ENCODE results near the gene ANKRD39.

ANKRD39 gene

GRCh38 chr2:96826546-96827278 lies 31.1 kb downstream of the ANKRD39 start:
- DNase-seq (ENCODE audit: low read depth in 2 of 2): no peak

GRCh38 chr2:96825057-96825456 lies 32.8 kb downstream of the ANKRD39 start:
- no peak for DNase-seq (ENCODE audit: low read depth in 2 of 2)

- no peak for DNase-seq (ENCODE audit: low read depth in 2 of 2)
Observed at GRCh38 chr2:96824079-96824870, 33.5 kb downstream of the ANKRD39 start.

- no peak for DNase-seq (ENCODE audit: low read depth in 2 of 2)
Observed at GRCh38 chr2:96823198-96823597, 34.6 kb downstream of the ANKRD39 start.

GRCh38 chr2:96822786-96823185 lies 35.0 kb downstream of the ANKRD39 start:
- no peak for DNase-seq (ENCODE audit: low read depth in 2 of 2)

GRCh38 chr2:96821113-96821675 lies 36.6 kb downstream of the ANKRD39 start:
- DNase-seq (ENCODE audit: low read depth in 2 of 2): no peak

- DNase-seq (ENCODE audit: low read depth in 2 of 2): no peak
Observed at GRCh38 chr2:96819876-96820511, 37.8 kb downstream of the ANKRD39 start.

- no peak for DNase-seq (ENCODE audit: low read depth in 2 of 2)
Observed at GRCh38 chr2:96819128-96819875, 38.5 kb downstream of the ANKRD39 start.

- no peak for DNase-seq (ENCODE audit: low read depth in 2 of 2)
Observed at GRCh38 chr2:96817882-96818281, 39.9 kb downstream of the ANKRD39 start.

- DNase-seq (ENCODE audit: low read depth in 2 of 2): no peak
Observed at GRCh38 chr2:96816836-96817702, 40.7 kb downstream of the ANKRD39 start.

GRCh38 chr2:96816127-96816835 lies 41.5 kb downstream of the ANKRD39 start, which contains the start of gene CNNM3:
CNNM3 (plus strand) TSS chr2:96816268; CDS start chr2:96816278, 10 bp downstream.
- peak; percentile 95 for DNase-seq (ENCODE audit: low read depth in 2 of 2)

GRCh38 chr2:96815326-96816126 lies 42.3 kb downstream of the ANKRD39 start:
- peak in 1 of 2 donors; percentile 12 for DNase-seq (ENCODE audit: low read depth in 2 of 2)

- no peak for DNase-seq (ENCODE audit: low read depth in 2 of 2)
Observed at GRCh38 chr2:96813656-96814055, 44.2 kb downstream of the ANKRD39 start.

- DNase-seq (ENCODE audit: low read depth in 2 of 2): no peak
Observed at GRCh38 chr2:96811917-96812316, 45.9 kb downstream of the ANKRD39 start.

GRCh38 chr2:96810783-96811192 lies 47.0 kb downstream of the ANKRD39 start:
- DNase-seq (ENCODE audit: low read depth in 2 of 2): no peak

GRCh38 chr2:96809951-96810782 lies 47.6 kb downstream of the ANKRD39 start:
- DNase-seq (ENCODE audit: low read depth in 2 of 2): no peak

- no peak for DNase-seq (ENCODE audit: low read depth in 2 of 2)
Observed at GRCh38 chr2:96809216-96809882, 48.5 kb downstream of the ANKRD39 start.
